Adrenal gland (tissue), 5 donors: ENCODE measurements around the gene TP53AIP1.

Source experiments
- POLR2A ChIP-seq, 2 donors: fragments of 450-650 bp; IDR thresholded peaks; one replicate each; pipeline ENCODE4 v1.6.1; 2017; ENCODE audit warnings: antibody characterized with exemption in 2 of 2, mild to moderate bottlenecking in 2 of 2, moderate library complexity in 1 of 2
- TF ChIP-seq, protein P1 (sequence below), 6 experiments: fragments of 450-650 bp in 4 of 6; fragments of 200-600 bp in 2 of 6; sonication (generic) in 1 of 6; IDR thresholded peaks; 1 replicate in 5 of 6; 2 replicates in 1 of 6; pipeline versions ENCODE4 v1.5.1 to v1.8.0; 2016 to 2021; ENCODE audit warnings: antibody characterized with exemption in 6 of 6, mild to moderate bottlenecking in 2 of 6, moderate library complexity in 1 of 6
- donor health status: DM: no; HTN: no; CAD: no.

DNA sequence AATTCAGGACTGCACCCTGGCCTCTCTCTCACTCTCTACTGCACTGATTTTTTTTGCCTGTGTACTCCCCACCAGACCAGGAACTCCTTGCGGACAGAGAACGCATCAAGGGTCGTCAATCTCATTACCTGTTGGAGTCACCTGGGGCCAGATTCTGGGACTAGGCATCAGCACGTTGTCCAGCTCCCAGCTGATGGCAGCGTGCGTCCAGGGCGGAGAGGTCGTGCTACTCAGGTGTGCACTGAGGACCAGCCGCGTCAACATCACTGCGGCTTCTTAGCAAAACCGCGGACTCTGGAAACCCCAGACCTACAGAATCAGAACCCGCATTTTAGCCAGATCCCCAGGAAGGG, 38.4 kb downstream of the TP53AIP1 start:
- TF ChIP-seq POLR2A (IDR thresholded peaks at IDR 0.05): no peak
- TF ChIP-seq, protein P1, sequence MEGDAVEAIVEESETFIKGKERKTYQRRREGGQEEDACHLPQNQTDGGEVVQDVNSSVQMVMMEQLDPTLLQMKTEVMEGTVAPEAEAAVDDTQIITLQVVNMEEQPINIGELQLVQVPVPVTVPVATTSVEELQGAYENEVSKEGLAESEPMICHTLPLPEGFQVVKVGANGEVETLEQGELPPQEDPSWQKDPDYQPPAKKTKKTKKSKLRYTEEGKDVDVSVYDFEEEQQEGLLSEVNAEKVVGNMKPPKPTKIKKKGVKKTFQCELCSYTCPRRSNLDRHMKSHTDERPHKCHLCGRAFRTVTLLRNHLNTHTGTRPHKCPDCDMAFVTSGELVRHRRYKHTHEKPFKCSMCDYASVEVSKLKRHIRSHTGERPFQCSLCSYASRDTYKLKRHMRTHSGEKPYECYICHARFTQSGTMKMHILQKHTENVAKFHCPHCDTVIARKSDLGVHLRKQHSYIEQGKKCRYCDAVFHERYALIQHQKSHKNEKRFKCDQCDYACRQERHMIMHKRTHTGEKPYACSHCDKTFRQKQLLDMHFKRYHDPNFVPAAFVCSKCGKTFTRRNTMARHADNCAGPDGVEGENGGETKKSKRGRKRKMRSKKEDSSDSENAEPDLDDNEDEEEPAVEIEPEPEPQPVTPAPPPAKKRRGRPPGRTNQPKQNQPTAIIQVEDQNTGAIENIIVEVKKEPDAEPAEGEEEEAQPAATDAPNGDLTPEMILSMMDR (IDR thresholded peaks at IDR 0.05): no peak
